Glomerular endothelial cell (primary cell): Measurements from ENCODE around the gene SUV39H1. TPM values are rescaled to one million over a fixed set of nuclear protein-coding genes. Genes with fewer than 3 reads are reported as not detected.
"Not testable (repeated sequence)": the region's sequence is repeated elsewhere in the genome, so short reads cannot be mapped to it uniquely, and the experiment has no call there.

Experiments
- DNase-seq: peaks from one replicate; pipeline ENCODE4 v3.0.0-alpha.2; 2011; ENCODE audit warnings: low read depth, low spot score; ENCODE audit errors: extremely low read depth
- total RNA-seq: library from RNA; depleted of rRNA; stranded (reverse); fragments of >200 nt; gene quantifications from 2 replicates; pipeline ENCODE4 v1.2.3, GENCODE V29; 2015

The SUV39H1 gene
- total RNA-seq, 1 donor from 2014 or later = 10.0 TPM

- DNase-seq = no peak
Observed at GRCh38 chrX:48685416-48685815, 11.1 kb upstream of the SUV39H1 start.

GRCh38 chrX:48688531-48689150, 7.9 kb upstream of the SUV39H1 start:
- no peak for DNase-seq

GRCh38 chrX:48689208-48689920, 7.2 kb upstream of the SUV39H1 start:
- DNase-seq = no peak

- DNase-seq = not testable (repeated sequence)
Observed at GRCh38 chrX:48691746-48692145, 4.8 kb upstream of the SUV39H1 start.

- DNase-seq = no peak
Observed at GRCh38 chrX:48694776-48695533, 1.6 kb upstream of the SUV39H1 start.

GRCh38 chrX:48695534-48695896, 1.0 kb upstream of the SUV39H1 start:
- no peak for DNase-seq

GRCh38 chrX:48695925-48696300, 621 bp upstream of the SUV39H1 start:
- no peak for DNase-seq

GRCh38 chrX:48696909-48697727, 584 bp downstream of the SUV39H1 start:
- DNase-seq = no peak

- DNase-seq = no peak
Observed at GRCh38 chrX:48698306-48698705, 1.8 kb downstream of the SUV39H1 start.

GRCh38 chrX:48700246-48700645, 3.7 kb downstream of the SUV39H1 start:
- DNase-seq = no peak

GRCh38 chrX:48700951-48701653, 4.6 kb downstream of the SUV39H1 start:
- DNase-seq = no peak

GRCh38 chrX:48702032-48702431, 5.5 kb downstream of the SUV39H1 start:
- DNase-seq = no peak

GRCh38 chrX:48702716-48703115, 6.2 kb downstream of the SUV39H1 start:
- no peak for DNase-seq

GRCh38 chrX:48703228-48703627, 6.7 kb downstream of the SUV39H1 start:
- no peak for DNase-seq

GRCh38 chrX:48703642-48704481, 7.3 kb downstream of the SUV39H1 start:
- no peak for DNase-seq

- no peak for DNase-seq
Observed at GRCh38 chrX:48705871-48706270, 9.3 kb downstream of the SUV39H1 start.

GRCh38 chrX:48709522-48710112, 13.1 kb downstream of the SUV39H1 start:
- DNase-seq = no peak

- DNase-seq = no peak
Observed at GRCh38 chrX:48711162-48711928, 14.8 kb downstream of the SUV39H1 start.
